ENCODE results near the gene TUBA1C.
A peak's percentile ranks its signal among the peaks of the same experiment; 100 is the strongest.
"Not testable (repeated sequence)": the region's sequence is repeated elsewhere in the genome, so short reads cannot be mapped to it uniquely, and the experiment has no call there.

Gene TUBA1C

DNA sequence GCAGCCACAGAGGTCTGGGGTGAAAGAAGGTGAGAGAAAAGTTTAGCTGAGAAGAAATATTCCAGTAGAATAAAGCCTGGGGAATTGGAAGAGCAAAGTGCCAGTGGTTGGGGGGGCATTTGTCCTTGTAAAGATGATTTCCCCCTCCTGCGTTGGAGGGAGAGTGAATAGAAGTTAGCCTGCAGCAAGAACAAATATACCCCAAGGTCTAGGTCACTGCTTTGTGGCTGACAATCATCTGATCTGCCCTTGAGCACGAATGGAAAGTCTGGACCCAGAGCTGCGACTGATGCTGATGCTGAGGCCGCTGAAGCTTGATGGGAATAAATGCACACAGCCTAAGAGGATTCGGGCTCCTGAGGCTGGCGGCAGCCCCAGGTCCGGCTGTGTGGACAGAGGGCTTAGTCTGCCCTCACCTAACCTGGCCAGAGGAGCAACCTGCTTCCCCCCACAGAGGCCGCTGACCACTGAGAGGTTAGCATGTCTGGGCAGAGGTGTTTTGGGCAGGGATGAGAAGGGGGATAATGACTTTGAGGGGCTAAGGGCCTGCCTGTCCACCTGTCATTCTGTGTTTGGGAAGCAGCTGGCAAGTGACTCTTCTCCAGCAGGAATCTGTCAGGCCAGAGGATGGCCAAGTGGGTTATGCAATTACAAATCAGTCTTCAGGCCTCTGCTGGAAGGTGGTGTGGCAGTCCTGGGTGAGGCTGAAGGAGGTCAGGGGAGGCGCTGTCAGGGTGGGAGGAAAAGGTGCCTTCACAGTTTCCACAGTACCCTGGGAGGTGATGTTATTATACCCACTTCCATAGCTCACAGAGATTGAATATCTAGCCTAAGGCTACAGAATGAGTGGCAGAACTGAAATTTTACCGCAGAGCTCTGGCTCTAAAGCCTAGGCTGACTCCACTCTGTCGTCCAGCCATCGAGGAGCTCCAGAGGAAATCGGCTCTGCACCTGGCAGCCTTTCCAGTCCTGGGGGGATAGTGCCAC lies 11.7 kb downstream of the TUBA1C start:
- FAIRE-seq = no peak
- no peak for TF ChIP-seq POLR2AphosphoS5 (IDR thresholded peaks at IDR 0.05; ENCODE audit: low read depth, low read length)
- TF ChIP-seq POLR2A (IDR thresholded peaks at IDR 0.05; ENCODE audit: low read depth, low read length) = no peak
- no peak for TF ChIP-seq TAF1 (IDR thresholded peaks at IDR 0.05; ENCODE audit: borderline replicate concordance, low read depth, low read length)
- DNase-seq (ENCODE audit: insufficient read length) = no peak

- DNase-seq (ENCODE audit: insufficient read length) (no peak), FAIRE-seq (no peak)
- no peak for TF ChIP-seq POLR2AphosphoS5 (IDR thresholded peaks at IDR 0.05; ENCODE audit: low read depth, low read length)
- TF ChIP-seq POLR2A (IDR thresholded peaks at IDR 0.05; ENCODE audit: low read depth, low read length) = no peak
- TF ChIP-seq TAF1 (IDR thresholded peaks at IDR 0.05; ENCODE audit: borderline replicate concordance, low read depth, low read length) = no peak
Measured at GRCh38 chr12:49277466-49277865, 12.6 kb downstream of the TUBA1C start.

DNA sequence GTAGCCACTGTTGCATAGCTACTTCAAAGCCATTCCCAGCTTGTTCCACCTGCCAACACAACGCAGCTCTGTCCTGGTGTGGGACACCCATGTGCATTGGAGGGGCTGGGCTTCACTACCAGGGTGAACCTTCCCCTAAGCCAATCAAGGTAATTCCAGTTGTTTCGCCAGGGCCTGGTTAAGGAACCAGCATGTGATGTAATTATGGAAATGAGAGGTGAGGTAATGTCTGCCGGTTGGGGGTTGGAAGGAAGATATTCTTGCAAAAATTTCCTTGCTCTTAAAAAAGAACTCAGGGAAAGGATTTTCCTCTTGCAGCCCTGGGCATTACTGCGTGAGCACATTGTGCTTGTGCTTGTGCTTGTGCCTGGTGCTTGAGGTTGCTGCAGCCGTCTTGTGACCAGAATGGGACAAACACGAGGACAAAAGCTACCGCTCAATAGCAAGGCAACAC lies 14.9 kb downstream of the TUBA1C start:
- TF ChIP-seq TAF1 (IDR thresholded peaks at IDR 0.05; ENCODE audit: borderline replicate concordance, low read depth, low read length) (no peak), POLR2A (IDR thresholded peaks at IDR 0.05; ENCODE audit: low read depth, low read length) (no peak), POLR2AphosphoS5 (IDR thresholded peaks at IDR 0.05; ENCODE audit: low read depth, low read length) (no peak)
- FAIRE-seq (no peak), DNase-seq (ENCODE audit: insufficient read length) (no peak)

DNA sequence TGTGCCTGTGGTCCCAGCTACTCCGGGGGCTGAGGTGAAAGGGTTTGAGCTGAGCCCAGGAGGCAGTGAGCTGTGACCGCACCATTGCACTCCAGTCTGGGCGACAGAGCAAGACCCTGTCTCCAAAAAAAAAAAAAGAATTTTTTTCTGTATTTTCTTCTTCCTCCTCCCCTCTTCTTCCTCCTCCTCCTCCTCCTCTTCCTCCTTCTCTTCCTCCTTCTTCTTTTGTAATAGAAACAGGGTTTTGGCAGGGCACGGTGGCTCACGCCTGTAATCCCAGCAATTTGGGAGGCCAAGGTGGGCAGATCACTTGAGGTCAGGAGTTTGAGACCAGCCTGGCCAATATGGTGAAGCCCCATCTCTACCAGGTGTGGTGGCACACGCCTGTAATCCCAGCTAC lies 15.7 kb downstream of the TUBA1C start:
- DNase-seq (ENCODE audit: insufficient read length); FAIRE-seq: not testable (repeated sequence)

DNA sequence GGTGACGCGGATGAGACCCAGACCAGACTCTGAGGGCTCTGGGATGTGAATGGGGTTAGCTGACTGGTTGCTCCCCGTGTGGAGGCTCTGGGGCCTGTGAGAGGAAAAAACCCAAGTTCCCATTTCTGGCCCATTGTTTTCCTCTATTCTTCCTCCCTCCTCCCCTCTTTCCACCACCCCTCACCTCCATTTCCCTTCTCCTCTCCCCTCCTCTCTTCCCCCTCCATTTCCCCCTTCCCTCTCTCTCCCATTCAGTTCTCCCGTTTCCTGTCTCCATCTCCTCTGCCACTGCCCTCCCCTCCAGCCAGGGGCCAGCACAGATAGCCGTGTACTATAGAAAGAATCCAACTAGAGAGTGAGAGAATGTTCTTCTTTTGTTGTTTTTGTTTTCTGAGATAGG lies 17.4 kb downstream of the TUBA1C start:
- FAIRE-seq (no peak), DNase-seq (ENCODE audit: insufficient read length) (no peak)
- TF ChIP-seq TAF1 (IDR thresholded peaks at IDR 0.05; ENCODE audit: borderline replicate concordance, low read depth, low read length) (no peak), POLR2AphosphoS5 (IDR thresholded peaks at IDR 0.05; ENCODE audit: low read depth, low read length) (no peak), POLR2A (IDR thresholded peaks at IDR 0.05; ENCODE audit: low read depth, low read length) (no peak)

GRCh38 chr12:49282740-49283375 lies 18.0 kb downstream of the TUBA1C start:
- DNase-seq (ENCODE audit: insufficient read length); FAIRE-seq: not testable (repeated sequence)

DNA sequence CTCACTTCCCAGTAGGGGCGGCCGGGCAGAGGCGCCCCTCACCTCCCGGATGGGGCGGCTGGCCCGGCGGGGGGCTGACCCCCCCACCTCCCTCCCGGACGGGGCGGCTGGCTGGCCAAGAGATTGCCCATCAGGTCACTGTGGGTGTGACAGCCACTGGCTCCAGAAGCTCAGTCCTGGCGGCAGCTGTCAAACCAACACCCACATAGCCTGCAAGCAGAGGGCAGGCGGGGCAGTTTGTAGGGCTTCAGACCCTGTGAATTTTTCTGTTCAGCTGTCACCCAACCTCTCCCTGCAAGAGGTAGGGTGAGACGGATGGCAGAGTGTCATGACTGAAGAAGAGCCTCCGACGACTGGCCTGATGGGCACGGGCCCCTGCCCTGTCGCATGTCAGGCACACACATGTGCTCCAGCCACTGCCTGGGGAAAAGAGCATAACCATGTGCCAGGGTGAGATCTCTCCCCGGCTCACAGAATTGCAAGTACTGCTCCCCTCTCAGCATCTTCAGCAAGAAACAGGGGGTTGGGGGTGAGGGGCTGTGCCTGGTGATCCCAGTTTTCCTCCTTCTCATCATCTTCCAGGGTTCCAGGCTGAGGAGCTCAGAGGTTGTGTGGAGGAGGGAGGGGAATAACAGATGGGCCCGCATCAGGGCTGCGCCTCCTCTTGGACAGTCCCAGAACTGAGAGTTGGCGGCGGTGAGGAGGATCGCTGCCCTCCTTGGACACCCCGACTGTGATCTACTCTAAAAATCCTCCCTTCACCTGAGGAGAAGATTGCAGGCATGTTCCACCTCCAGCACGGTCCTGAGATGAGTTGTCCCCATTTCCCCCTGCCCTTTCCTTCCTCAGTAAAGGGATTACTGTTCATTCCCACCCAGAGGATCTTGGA lies 18.9 kb downstream of the TUBA1C start:
- no peak for FAIRE-seq
- DNase-seq (ENCODE audit: insufficient read length) = no peak

DNA sequence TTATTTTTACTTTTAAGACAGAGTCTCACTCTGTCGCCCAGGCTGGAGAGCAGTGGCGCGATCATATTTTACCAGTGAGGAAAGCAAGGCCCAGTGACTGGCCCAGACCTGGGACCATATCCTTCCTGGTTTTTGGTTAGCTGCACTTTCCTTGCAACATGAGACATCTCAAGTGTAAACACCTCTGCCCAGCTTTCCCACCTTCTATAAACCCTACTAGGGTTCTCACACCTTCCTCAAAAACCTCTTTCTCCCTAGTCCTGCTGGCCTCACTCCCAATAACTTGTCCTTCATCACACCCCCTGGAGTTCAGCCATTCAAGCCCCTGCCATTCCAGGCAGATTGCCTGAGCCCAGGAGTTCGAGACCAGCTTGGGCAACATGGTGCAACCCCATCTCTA lies 19.8 kb downstream of the TUBA1C start:
- TF ChIP-seq TAF1 (IDR thresholded peaks at IDR 0.05; ENCODE audit: borderline replicate concordance, low read depth, low read length) (no peak), POLR2A (IDR thresholded peaks at IDR 0.05; ENCODE audit: low read depth, low read length) (no peak), POLR2AphosphoS5 (IDR thresholded peaks at IDR 0.05; ENCODE audit: low read depth, low read length) (no peak)
- DNase-seq (ENCODE audit: insufficient read length) (no peak), FAIRE-seq (no peak)

More for the DNA sequence above, 18.9 kb downstream of the TUBA1C start:
- TF ChIP-seq POLR2AphosphoS5 (IDR thresholded peaks at IDR 0.05; ENCODE audit: low read depth, low read length) = no peak
- no peak for TF ChIP-seq TAF1 (IDR thresholded peaks at IDR 0.05; ENCODE audit: borderline replicate concordance, low read depth, low read length)
- TF ChIP-seq POLR2A (IDR thresholded peaks at IDR 0.05; ENCODE audit: low read depth, low read length) = no peak

DNA sequence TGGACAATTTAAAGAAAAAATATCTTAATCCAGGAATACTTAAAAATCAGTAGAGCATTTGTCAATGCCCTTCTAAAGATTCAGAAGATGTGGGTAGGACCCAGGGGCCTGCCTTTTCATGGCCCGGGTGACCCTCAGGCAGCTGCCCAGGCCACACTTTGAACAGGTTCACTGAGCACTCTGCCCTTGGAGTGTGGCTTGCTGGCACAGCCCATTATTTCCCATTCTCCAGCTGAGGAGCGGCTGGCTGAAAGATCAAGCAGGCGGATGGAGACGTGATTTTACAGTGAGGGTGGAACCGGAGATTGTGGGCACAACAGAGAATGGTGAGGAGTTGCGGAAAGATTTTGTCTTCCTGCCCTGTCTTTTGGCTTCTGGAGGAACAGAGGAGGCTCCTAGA lies 23.0 kb downstream of the TUBA1C start:
- FAIRE-seq (no peak), DNase-seq (ENCODE audit: insufficient read length) (no peak)
- TF ChIP-seq POLR2AphosphoS5 (IDR thresholded peaks at IDR 0.05; ENCODE audit: low read depth, low read length) = no peak
- no peak for TF ChIP-seq POLR2A (IDR thresholded peaks at IDR 0.05; ENCODE audit: low read depth, low read length)
- TF ChIP-seq TAF1 (IDR thresholded peaks at IDR 0.05; ENCODE audit: borderline replicate concordance, low read depth, low read length) = no peak

DNA sequence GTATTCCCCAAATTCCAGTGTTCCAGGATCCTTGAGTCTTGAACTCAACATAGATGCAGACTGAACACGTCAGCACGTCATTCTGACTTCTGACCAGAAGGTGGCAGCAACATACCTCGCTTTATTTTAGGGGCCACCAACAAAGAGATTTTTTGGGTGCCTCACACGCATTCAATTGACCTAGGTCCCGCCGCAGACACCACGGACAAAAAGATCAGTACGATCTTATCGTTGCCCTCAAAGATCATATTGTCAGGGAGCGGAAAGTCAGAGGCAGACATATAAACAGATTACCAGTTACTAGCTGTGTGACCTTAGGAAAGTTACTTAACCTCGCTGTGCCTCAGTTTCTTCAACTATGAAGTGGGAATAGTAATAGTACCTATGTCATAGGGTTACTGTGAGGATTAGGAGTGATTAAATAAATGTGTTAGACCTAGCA lies 23.6 kb downstream of the TUBA1C start:
- DNase-seq (ENCODE audit: insufficient read length) = peak; percentile 58
- TF ChIP-seq POLR2A (IDR thresholded peaks at IDR 0.05; ENCODE audit: low read depth, low read length) (no peak), POLR2AphosphoS5 (IDR thresholded peaks at IDR 0.05; ENCODE audit: low read depth, low read length) (no peak), TAF1 (IDR thresholded peaks at IDR 0.05; ENCODE audit: borderline replicate concordance, low read depth, low read length) (no peak)

DNA sequence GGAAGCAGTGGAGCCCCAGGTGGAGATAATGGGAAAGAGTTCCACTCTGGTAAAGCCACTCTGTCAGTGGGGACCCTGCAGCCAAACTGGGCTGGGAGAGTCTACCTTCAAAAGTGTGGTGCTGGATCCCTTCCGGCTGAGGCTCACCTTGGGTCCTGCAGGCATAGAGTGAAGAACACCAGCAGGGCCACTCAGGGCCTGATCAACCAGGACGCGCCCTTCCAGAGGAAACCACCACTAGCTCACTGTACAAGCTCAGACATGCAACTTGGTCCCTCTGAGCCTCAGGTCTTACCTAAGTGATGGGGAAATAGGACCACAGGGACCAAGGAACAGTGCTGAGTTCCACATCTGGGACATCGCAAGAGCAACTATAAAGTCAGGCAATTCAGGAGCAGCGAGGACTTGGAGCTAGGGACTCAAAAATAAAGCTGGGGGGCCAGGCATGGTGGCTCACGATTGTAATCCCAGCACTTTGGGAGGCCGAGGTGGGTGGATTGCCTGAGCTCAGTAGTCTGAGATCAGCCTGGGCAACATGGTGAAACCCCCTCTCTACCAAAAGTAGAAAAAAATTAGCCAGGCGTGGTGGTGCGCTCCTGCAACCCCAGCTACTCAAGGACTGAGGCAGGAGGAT lies 24.2 kb downstream of the TUBA1C start:
- TF ChIP-seq TAF1 (IDR thresholded peaks at IDR 0.05; ENCODE audit: borderline replicate concordance, low read depth, low read length) = no peak
- no peak for TF ChIP-seq POLR2A (IDR thresholded peaks at IDR 0.05; ENCODE audit: low read depth, low read length)
- TF ChIP-seq POLR2AphosphoS5 (IDR thresholded peaks at IDR 0.05; ENCODE audit: low read depth, low read length) = no peak
- no peak for DNase-seq (ENCODE audit: insufficient read length)
- no peak for FAIRE-seq

More for the DNA sequence above, 23.6 kb downstream of the TUBA1C start:
- peak; percentile 98 for FAIRE-seq

All from GM12892 (cell line).